HG02884 (cell line): ENCODE data around the gene MDM4.
"Not testable (repeated sequence)": the region's sequence is repeated elsewhere in the genome, so short reads cannot be mapped to it uniquely, and the experiment has no call there.

Experiments used
- ATAC-seq: cut with Tn5 transposase; IDR thresholded peaks from one replicate; pipeline ENCODE4 v1.9.1; 2021; ENCODE audit warnings: mild to moderate bottlenecking, moderate library complexity; ENCODE audit not compliant: unreplicated experiment

Gene MDM4, protein sequence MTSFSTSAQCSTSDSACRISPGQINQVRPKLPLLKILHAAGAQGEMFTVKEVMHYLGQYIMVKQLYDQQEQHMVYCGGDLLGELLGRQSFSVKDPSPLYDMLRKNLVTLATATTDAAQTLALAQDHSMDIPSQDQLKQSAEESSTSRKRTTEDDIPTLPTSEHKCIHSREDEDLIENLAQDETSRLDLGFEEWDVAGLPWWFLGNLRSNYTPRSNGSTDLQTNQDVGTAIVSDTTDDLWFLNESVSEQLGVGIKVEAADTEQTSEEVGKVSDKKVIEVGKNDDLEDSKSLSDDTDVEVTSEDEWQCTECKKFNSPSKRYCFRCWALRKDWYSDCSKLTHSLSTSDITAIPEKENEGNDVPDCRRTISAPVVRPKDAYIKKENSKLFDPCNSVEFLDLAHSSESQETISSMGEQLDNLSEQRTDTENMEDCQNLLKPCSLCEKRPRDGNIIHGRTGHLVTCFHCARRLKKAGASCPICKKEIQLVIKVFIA

DNA sequence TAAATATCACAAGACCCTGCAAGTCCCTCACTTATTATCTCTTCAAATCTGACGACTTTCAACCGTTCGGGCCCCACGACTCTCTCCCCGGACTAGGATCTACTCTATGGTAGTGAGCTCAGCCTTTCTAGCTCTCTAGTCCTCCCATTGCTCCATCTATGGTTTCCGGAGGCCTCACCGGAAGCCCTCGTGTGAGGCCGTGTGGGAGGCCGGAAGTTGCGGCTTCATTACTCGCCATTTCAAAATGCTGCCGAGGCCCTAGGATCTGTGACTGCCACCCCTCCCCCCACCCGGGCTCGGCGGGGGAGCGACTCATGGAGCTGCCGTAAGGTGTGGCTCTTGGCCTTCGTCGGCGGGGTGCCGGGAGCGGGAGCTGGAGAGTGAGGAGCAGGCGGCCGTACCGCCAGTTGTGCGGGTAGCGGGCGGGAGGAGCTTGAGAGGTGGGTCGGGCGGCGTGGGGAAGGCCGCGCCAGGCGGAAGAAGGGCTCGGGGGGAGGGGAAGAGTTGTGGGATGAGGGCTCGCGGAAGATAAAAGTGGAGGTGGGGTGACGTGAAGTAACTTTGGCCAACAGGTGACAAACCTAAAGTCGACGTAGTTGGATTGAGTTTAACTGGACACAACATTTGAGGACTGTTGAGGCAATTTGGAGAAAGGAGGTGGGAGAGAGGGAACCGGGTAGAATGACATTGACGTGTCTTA is at the start of gene MDM4:
Gene MDM4 (plus strand): TSS at position 227 of the 700 bp plus-strand sequence. CDS start 9,113 bp downstream, outside the sequence.
- peak; percentile 64 for ATAC-seq

- no peak for ATAC-seq
These were observed 49.5 kb upstream of the MDM4 start for GRCh38 chr1:204466416-204467405.

DNA sequence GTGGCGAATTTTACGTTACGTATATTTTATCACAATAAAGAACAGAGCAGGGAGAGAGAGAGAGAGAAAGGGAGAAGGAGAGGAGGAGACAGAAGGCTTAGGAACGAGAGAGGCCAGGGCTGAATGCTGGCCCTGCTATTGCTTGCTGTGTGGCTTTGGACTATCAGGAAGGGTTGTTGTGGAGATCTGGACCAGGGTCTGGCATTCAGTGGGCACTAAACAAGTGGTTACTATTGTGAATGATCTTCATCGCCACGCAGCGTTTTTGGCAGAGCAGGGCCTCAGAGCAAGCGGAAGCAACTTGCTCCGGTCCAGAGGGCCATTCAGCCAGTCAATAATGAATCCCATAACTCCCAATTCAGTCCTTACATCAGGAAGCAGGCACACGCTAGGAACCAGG is 48.0 kb upstream of the MDM4 start:
- no peak for ATAC-seq

DNA sequence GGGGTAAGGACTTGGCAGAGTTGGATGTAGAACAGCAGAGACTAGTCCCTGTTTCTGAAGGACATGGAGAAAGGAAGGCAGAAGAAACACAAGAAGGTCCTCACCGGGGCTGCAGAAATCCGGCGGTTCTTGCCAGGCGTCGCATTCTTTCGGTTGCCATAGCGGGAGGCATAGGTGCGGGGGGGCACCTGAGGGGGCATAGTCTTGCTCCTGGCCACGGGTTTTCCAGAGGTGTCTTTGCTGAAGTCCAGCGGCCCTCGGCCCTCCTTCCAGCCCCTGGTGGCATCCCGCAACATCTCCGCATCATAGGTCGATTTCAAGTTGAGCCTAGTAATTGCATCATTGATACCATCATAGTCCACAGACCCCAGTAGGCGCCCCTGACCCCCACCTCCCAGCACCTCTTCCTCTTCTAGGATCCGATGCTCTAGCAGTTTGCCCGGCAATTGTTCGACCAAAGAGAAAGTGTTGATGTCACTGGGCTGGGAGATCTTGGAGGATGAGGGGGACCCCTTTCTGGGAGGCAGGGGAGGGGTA is 47.4 kb upstream of the MDM4 start:
- no peak for ATAC-seq

- ATAC-seq: no peak
These were observed 46.9 kb upstream of the MDM4 start for GRCh38 chr1:204469304-204469703.

GRCh38 chr1:204471687-204472086 is 44.5 kb upstream of the MDM4 start:
- ATAC-seq: no peak

GRCh38 chr1:204472660-204473059 is 43.5 kb upstream of the MDM4 start:
- ATAC-seq: no peak

GRCh38 chr1:204473400-204473965 is 42.7 kb upstream of the MDM4 start:
- no peak for ATAC-seq

DNA sequence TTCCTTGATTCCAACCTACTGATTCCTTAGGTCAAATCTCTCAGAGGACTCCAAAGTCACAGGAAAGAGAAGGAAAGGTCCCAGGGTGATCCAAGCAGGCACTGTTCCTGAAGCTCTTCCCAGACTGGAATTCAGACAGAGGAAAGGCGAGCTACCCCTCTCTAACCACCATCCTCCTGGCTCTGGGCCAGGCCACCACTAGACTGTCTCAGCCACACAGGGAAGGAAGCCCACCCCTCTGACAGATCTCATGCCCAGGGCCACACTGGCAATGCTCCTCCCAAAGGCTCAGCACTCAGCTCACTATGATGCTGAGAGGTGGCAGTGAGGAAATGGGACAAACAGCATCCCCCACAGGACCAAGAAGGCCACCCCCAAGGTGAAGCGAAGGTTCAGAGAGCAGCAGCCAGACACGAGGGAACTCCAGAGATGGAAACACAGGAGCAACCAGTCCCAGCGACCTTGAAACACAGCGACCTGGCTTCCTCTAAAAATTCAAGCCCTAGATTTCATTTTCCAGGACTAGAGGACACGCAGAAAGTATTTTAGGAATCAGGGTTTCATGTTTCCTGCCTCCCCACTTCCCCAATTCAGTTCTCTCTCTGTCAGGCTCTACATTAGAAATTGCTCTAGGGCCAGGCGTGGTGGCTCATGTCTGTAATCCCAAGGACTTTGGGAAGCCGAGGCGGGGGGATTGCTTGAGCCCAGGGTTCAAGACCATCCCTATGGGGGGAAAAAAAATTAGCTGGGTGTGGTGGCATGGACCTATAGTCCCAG is 40.4 kb upstream of the MDM4 start:
- ATAC-seq: no peak

- ATAC-seq: no peak
These were observed 39.6 kb upstream of the MDM4 start for GRCh38 chr1:204476563-204476962.

- ATAC-seq: no peak
These were observed 39.0 kb upstream of the MDM4 start for GRCh38 chr1:204477036-204477740.

- no peak for ATAC-seq
These were observed 37.9 kb upstream of the MDM4 start for GRCh38 chr1:204478172-204478899.

DNA sequence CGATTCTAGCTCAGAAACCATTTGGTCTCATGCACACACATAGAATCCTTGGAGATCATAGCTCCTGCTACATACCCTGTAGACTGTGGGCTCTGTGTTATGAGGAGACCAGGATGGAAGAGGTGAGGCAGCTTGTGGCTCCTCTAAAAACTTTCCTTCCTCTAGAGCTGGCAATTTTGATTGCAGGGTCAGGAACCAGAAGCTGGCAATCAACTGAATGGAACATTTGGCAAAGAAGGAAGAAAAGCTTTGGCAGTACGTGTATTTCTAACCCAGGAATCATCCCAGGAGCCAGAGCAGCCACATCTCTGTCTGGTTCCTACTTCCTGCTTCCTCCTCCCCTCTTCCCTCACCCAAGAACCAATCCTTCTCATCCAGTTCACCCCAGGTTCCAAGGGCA is 37.3 kb upstream of the MDM4 start:
- no peak for ATAC-seq

DNA sequence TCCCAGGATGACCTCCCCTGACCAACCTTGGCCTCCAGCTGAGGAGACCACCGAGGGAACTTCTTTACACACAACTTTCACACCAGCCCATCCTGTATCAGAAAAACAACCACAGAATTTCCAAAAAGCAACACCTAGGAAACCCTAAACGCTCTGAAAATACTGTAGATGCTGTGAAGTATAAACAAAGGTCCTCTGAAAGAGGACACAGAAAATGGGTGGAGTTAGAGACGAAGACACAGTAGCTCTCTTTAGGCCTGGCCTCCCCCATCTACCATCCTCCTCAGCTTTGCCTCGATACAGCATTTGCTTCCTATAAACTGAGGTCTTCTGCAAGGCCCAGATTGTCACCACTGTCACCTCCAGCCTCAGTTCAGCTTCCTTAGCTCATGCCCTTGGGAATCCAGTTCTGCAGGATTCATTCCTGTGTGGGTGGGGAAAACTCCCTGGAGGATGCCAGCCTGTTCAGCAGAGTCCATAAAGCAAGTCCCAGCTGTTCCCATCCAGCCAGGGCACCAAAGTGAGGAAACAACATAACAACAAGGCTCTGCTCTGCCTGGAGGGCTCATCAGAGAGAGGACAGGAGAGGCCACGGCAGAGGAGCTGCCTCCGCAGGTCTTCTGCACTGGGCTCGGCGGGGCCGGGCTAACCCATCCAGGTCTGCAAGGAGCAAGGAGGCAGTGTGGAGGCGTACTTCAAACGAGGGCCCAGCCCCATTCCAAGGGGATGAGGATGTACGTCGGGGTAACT is 36.6 kb upstream of the MDM4 start:
- no peak for ATAC-seq

DNA sequence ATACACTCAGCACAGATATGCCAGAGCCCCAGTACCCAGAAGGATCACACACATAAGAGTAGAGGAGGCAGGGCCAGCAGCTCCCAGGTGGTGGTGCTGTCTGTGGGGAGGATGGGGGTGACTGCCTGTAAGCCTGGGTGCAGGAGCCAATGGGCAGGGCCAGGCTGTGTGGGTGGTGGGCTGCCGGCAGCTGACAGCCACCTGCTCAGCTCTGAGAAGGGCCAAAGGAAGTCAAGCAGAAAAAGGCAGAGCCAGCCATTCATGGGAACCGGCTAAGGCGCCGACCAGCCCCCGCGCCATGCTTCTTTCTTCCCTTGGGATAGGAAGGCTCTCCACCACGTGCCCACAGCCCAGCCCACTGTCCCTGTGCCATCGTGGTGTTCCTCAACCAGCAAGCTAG is 35.7 kb upstream of the MDM4 start:
- no peak for ATAC-seq

DNA sequence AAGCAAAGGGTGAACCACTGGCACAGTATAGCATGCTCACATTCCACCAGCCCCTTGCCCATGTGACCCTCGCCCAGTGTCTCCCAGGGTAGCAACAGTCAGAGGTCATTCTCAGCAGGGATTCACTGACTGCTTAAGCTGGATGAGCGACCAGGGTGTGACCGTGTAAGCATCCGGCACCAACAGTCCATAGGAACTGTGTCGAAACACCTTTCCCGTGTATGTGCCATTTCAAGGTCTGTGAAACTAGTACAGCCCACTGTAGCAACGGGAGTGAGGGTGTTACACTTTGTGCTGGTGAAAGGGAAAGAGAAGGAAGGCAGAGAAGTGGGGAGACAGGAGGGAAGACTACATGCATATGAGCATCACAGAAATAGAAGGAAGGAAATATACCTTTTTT is 32.4 kb upstream of the MDM4 start:
- ATAC-seq: no peak

DNA sequence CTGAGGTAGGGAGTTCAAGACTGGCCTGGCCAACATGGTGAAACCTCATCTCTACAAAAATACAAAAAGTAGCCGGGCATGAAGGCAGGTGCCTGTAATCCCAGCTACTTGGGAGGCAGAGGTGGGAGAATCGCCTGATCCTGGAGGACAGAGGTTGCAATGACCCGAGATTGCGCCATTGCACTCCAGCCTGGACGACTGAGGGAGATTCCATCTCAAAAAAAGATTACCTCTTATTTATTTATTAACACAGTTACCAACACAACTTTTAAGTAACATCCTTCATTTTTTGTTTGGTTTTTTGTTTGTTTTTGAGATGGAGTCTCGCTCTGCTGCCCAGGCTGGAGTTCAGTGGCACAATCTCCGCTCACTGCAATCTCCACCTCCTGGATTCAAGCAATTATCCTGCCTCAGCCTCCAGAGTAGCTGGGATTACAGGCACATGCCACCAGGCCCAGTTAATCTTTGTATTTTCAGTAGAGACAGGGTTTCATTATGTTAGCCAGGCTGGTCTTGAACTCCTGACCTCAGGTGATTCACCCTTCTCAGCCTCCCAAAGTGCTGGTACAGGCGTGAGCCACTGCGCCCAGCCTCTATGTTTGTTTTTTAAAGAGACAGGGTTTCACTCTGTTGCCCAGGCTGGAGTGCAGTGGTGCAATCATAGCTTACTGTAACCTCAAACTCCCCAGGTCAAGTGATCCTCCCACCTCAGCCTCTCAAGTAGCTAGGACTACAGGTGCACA is 29.5 kb upstream of the MDM4 start:
- not testable (repeated sequence) for ATAC-seq
